Fibroblast of mammary gland (primary cell): ENCODE measurements around the gene PCDH10.

ENCODE experiments used
- DNase-seq: peaks from one replicate; pipeline ENCODE4 v3.0.0-alpha.2; 2010; ENCODE audit warnings: low read depth
- H3K4me3 ChIP-seq: 2 replicates; pipeline ENCODE4 v1.5.1; 2011; ENCODE audit warnings: low read depth, mild to moderate bottlenecking, low read length, moderate library complexity; ENCODE audit not compliant: control insufficient read depth
- CTCF ChIP-seq: conservative IDR thresholded peaks from 2 replicates; pipeline ENCODE4 v1.5.1; 2011; ENCODE audit warnings: low read depth, low read length, inconsistent platforms; ENCODE audit not compliant: control insufficient read depth, insufficient read depth

Gene PCDH10

DNA sequence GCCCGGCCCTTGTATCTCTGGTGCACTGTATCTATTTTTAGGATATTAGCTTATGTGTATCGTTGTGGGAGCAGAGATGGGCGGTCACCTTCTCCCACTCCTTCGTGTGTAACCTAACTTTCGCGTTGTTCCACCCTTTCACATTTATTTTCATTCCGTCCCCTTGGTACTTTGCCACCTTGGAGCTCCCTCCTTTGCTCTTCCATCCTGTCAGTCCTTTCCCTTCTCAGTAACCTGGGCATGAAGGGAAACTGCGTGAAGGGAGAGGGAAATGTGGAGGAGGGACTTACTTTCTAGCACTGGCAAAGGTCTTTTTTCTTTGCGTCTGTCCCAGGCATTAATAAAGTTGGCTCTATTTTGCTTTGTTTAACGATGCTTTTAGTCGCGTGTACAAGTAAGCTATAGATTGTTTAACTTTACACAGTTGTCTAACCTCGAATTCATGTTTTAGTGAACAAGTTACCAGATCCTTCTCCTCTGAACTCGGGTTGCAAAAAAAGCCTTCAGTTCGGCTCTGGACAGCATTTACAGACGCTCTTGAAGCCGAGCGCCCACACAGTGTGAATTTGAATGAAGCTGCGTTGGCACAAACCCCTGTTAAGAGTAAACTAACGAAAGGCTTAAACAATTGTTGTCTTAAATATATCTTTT is 3.9 kb downstream of the PCDH10 start:
- H3K4me3 ChIP-seq: no peak overlapping the region
- no peak for DNase-seq

DNA sequence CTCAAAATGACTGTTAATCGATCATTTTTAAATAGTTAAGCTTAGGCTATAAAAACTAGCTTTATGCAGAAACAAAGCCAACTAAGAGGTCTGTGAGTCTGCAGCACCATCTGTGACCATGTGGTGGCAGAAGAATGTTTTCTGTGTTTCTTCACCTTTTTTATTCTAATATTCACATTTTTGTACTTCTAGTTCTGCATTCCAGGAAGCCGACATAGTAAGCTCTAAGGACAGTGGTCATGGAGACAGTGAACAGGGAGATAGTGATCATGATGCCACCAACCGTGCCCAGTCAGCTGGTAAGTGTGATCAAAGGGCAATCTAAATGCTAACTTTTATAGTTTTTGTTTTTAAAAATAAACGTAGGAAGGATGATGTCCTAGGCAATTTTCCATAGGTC is 5.6 kb downstream of the PCDH10 start:
- no peak overlapping the region for H3K4me3 ChIP-seq
- TF ChIP-seq CTCF: peak; percentile 66
- peak; percentile 47 for DNase-seq

More for the DNA sequence above, 3.9 kb downstream of the PCDH10 start:
- TF ChIP-seq CTCF: no peak

- no peak overlapping the region for H3K4me3 ChIP-seq
- no peak for DNase-seq
- TF ChIP-seq CTCF: no peak
Observed at GRCh38 chr4:133156096-133156495, 7.0 kb downstream of the PCDH10 start.

DNA sequence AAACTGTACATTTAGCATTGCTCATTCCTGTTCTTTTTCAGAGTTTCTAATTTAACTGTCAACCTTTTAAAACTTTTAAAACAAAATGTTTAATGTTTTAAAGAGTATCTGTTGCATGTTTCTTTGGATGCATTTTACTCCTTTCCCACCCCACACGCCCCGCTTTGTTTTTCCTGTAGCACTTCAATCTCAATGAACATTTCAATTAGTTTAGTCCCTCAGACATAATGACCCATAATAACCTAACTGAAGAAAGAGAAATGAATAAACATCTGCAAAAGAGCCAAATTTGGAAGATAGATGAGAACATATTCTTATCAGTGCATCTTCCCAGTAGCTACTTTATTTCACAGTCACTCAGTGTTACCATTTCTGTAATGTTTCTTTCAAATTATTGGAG is 7.5 kb downstream of the PCDH10 start:
- no peak for TF ChIP-seq CTCF
- DNase-seq: no peak
- H3K4me3 ChIP-seq: no peak overlapping the region

DNA sequence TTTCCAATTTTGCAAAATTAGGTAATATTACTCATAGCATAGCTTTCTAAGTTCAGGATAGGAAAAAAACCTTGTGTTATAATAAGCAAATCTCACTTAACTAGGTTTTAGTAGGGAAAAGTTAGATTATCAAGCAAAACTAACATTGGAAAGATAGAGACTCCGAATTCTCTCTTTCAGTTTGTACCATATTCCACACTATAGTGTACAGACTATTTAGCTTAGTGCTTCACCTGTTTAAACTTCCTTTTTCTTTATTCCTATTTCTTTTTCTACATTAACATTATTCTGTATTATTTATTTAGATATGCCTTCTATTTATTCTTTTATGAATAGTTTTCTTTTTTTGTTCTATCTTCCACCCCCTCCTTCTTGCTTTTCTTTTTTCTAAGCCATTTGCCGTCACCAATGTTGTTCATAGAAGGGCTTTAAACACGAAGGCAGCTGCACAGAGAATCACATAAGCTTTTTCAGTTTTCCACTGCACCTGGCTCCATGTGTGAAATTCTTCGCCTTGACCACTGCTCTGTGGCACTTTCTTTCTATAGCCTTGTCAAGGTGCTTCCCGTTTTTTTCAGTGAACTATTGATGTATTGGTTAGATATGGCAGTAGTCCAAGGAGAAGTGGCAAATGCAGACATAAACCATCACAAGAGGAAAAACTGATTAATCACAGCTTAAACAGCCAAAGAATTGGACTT is 8.5 kb downstream of the PCDH10 start:
- no peak overlapping the region for H3K4me3 ChIP-seq
- TF ChIP-seq CTCF: no peak
- DNase-seq: no peak

GRCh38 chr4:133160853-133161252 is 11.8 kb downstream of the PCDH10 start:
- no peak for TF ChIP-seq CTCF
- DNase-seq: no peak
- H3K4me3 ChIP-seq: no peak overlapping the region
